ENCODE results near the gene CDC26. TPM values are rescaled to one million over a fixed set of nuclear protein-coding genes. Genes with fewer than 3 reads are reported as not detected.

Gene CDC26
- total RNA-seq (10 to 100 TPM; 57.1 to 71.7 (median 66.2) TPM), polyA plus RNA-seq (10 to 100 TPM; 33.8 to 74.5 (median 64.5) TPM)

DNA sequence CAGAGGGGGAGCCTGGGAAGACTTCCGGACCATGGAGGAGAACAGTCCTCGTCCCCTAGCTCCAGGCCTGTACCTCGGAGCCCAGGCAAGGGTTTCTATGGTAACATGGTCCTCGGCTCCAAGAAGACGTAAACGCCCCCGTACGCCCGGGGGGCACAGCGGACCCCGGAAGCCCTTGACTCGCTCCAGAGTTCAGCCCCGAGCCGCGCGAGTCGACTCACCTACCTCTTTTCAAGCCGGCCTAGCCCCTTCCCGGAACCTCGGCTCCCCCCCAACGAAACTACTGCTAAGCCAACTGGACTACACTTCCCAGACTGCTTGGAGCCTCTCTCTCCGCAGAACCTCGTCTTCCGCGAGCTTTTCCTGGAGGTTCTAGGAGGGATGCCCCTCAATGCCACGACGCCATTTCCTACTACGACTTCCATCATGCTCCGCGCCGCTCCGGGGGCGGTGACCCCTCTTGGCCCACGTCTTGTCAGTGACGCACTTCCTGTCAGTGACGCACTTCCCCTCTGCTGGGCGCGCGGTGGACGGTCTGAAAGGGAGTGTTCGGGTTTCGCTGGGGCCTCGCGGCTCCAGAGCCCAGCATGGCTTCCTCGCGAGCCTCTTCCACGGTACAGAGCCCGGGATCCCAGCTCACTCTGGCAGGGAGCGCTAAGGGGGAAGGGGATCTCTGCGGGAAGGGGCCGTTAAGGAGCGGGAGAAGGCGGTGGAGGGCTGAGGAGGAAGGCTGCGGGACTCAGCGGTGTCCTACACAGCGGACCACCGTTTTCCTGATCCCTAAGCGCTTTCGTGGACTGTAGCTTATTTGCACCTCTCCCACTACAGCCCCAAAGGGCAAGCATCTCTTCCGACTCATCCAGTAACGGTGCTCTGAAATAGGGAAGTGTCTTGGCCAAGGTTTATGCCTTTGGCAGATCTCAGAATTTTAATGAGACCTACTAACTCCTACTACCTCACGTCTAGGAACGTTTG lies at the start of gene CDC26, which contains the start of gene PRPF4:
CDC26 (minus strand) TSS at position 416 of the 975 bp plus-strand sequence. CDS start 3,065 bp downstream, outside the sequence.
PRPF4 (plus strand) TSS at position 502 of the 975 bp plus-strand sequence; CDS start at position 588, 86 bp downstream.
- WGBS, 2 donors = 0% methylated on average over 63 of the region's 63 CpGs
- peaks cover 21 to 61% (median 33%) of the 10 kb centered on the region in 4 donors for H3K36me3 ChIP-seq
- intact Hi-C loops (cut with DNase I) = loop anchor here (1.0 to 5.0 kb wide), 5 partner anchors 54 to 383 kb away; partner anchors contain the start of genes C9orf43, FKBP15, POLE3 and SLC31A1
- H3K9me3 ChIP-seq = no peaks in the 10 kb centered on the region
- peaks cover 0 to 36% (median 20%) of the 10 kb centered on the region in 4 donors for H3K4me1 ChIP-seq
- peak within 1 kb of the TSS; percentile 75 to 89 (median 82) for H3K4me3 ChIP-seq
- DNase-seq = peak; percentile 99
- peak; percentile 97 to 98 for TF ChIP-seq POLR2A (IDR thresholded peaks at IDR 0.05)
- peak in 1 of 4 donors; percentile 91 for TF ChIP-seq EP300 (IDR thresholded peaks at IDR 0.05)
- TF ChIP-seq, protein P1, sequence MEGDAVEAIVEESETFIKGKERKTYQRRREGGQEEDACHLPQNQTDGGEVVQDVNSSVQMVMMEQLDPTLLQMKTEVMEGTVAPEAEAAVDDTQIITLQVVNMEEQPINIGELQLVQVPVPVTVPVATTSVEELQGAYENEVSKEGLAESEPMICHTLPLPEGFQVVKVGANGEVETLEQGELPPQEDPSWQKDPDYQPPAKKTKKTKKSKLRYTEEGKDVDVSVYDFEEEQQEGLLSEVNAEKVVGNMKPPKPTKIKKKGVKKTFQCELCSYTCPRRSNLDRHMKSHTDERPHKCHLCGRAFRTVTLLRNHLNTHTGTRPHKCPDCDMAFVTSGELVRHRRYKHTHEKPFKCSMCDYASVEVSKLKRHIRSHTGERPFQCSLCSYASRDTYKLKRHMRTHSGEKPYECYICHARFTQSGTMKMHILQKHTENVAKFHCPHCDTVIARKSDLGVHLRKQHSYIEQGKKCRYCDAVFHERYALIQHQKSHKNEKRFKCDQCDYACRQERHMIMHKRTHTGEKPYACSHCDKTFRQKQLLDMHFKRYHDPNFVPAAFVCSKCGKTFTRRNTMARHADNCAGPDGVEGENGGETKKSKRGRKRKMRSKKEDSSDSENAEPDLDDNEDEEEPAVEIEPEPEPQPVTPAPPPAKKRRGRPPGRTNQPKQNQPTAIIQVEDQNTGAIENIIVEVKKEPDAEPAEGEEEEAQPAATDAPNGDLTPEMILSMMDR (IDR thresholded peaks at IDR 0.05) = no peak
- TF ChIP-seq POLR2AphosphoS5 (IDR thresholded peaks at IDR 0.05) = peak; percentile 99 to 100 (median 99)
- H3K27me3 ChIP-seq = no peaks in the 10 kb centered on the region
- H3K27ac ChIP-seq = peak within 1 kb of the TSS; percentile 94 to 96 (median 94)

DNA sequence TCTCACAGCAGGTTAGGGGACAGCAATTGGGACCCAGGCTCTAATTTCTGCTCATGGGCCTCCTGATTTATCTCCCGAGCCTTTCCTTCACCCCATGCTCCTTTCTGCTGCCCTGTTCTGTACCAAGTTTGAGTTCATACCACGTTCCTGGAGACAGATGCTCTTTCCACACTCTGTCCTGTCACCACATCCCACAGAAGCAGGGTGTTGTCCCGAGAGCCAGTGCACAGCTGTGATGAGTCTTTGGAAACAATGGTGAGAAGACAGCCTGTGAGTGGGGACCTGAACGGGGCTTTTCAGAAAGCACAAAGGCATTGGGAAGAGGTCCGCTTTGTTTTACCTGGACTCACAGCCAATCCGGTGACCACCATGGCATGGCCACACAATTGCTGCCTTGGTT lies 47.3 kb upstream of the CDC26 start:
- no peak overlapping the region for H3K27ac ChIP-seq
- H3K9me3 ChIP-seq = no peaks in the 10 kb centered on the region
- H3K36me3 ChIP-seq = peaks cover 0 to 41% (median 9%) of the 10 kb centered on the region in 4 donors
- no peak for TF ChIP-seq POLR2AphosphoS5 (IDR thresholded peaks at IDR 0.05)
- TF ChIP-seq, protein P1 (IDR thresholded peaks at IDR 0.05) = no peak
- TF ChIP-seq EP300 (IDR thresholded peaks at IDR 0.05) = no peak
- no peak for TF ChIP-seq POLR2A (IDR thresholded peaks at IDR 0.05)
- H3K4me3 ChIP-seq = no peak overlapping the region
- intact Hi-C loops (cut with DNase I) = no loop called here
- H3K27me3 ChIP-seq = no peaks in the 10 kb centered on the region
- WGBS, 2 donors = 86 to 87% methylated on average over 6 of the region's 6 CpGs
- no peak for DNase-seq
- no peaks in the 10 kb centered on the region for H3K4me1 ChIP-seq

DNA sequence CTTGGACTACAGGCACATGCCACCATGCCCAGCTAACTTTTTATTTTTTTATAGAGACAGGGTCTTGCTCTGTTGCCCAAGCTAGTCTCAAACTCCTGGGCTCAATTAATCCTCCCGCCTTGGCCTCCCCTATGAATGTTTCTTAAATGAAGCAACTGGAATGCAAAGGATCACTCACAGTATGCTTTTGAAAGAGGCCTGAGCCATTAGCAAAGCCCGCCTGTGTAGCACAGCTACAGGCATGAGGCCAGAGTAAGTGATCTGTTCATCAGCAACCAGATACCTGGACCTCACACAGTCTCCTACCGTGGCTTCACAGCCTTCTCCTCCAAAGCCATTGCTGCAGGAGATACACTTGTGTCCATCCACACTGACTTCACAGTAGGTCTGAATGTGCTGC lies 44.7 kb upstream of the CDC26 start:
- intact Hi-C loops (cut with DNase I) = no loop called here
- Histone ChIP-seq H3K36me3 (peaks cover 0 to 54% (median 9%) of the 10 kb centered on the region in 4 donors), H3K9me3 (no peaks in the 10 kb centered on the region), H3K27me3 (no peaks in the 10 kb centered on the region), H3K4me1 (no peaks in the 10 kb centered on the region), H3K4me3 (no peak overlapping the region), H3K27ac (no peak overlapping the region)
- DNase-seq = no peak
- TF ChIP-seq POLR2AphosphoS5 (IDR thresholded peaks at IDR 0.05) (no peak), EP300 (IDR thresholded peaks at IDR 0.05) (no peak), POLR2A (IDR thresholded peaks at IDR 0.05) (no peak)
- TF ChIP-seq, protein P1 (IDR thresholded peaks at IDR 0.05) = no peak
- 92 to 95% methylated on average over 3 of the region's 3 CpGs for WGBS, 2 donors

DNA sequence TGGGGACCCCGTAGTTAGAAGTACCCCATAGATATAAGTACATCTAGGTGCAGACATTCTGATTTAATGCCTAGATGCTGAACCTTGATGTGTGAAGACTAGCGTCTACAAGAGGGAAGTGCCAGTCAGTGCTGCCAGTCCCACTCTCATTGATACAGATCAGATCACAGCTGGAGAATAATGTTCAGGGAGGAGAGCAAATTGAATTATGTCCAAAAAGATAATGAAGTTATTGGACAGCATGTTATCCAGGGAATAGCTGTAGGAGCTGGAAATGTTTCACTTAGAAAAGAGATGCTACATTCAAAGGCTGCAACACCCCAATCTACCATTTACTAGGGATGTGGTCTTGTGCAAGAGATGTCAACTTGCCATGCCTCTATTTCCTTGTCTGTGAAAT lies 43.7 kb upstream of the CDC26 start:
- TF ChIP-seq POLR2A (IDR thresholded peaks at IDR 0.05) (no peak), POLR2AphosphoS5 (IDR thresholded peaks at IDR 0.05) (no peak), EP300 (IDR thresholded peaks at IDR 0.05) (no peak)
- TF ChIP-seq, protein P1 (IDR thresholded peaks at IDR 0.05) = no peak
- WGBS, 2 donors = 92 to 93% methylated on average over 2 of the region's 2 CpGs
- Histone ChIP-seq H3K27me3 (no peaks in the 10 kb centered on the region), H3K4me1 (no peaks in the 10 kb centered on the region), H3K9me3 (no peaks in the 10 kb centered on the region), H3K27ac (no peak overlapping the region), H3K36me3 (peaks cover 0 to 54% (median 9%) of the 10 kb centered on the region in 4 donors), H3K4me3 (no peak overlapping the region)
- no peak for DNase-seq
- intact Hi-C loops (cut with DNase I) = no loop called here
